Stimulated activated CD4-positive, alpha-beta T cell treated with anti-CD3 and anti-CD28 coated beads, Interleukin-4, amount 100 ng/mL, for 1 hour (primary cell): Measurements from ENCODE around the gene MYBPC1.

Experiments used
- DNase-seq: peaks from one replicate; pipeline ENCODE4 v3.0.0-alpha.2; 2020

Gene MYBPC1

GRCh38 chr12:101604132-101604531 is 9.4 kb downstream of the MYBPC1 start:
- no peak for DNase-seq

GRCh38 chr12:101607894-101608293 is 13.1 kb downstream of the MYBPC1 start:
- DNase-seq, result no peak

- no peak for DNase-seq
These were observed 13.7 kb downstream of the MYBPC1 start for GRCh38 chr12:101608301-101609133.

- no peak for DNase-seq
These were observed 14.4 kb downstream of the MYBPC1 start for GRCh38 chr12:101609198-101609597.

GRCh38 chr12:101612160-101612916 is 17.6 kb downstream of the MYBPC1 start:
- no peak for DNase-seq

- no peak for DNase-seq
These were observed 21.3 kb downstream of the MYBPC1 start for GRCh38 chr12:101616027-101616494.

- DNase-seq, result no peak
These were observed 24.4 kb downstream of the MYBPC1 start for GRCh38 chr12:101619026-101619786.

GRCh38 chr12:101619858-101620761 is 25.3 kb downstream of the MYBPC1 start:
- DNase-seq, result no peak

GRCh38 chr12:101620762-101621133 is 26.0 kb downstream of the MYBPC1 start:
- no peak for DNase-seq

- DNase-seq, result no peak
These were observed 33.9 kb downstream of the MYBPC1 start for GRCh38 chr12:101628676-101629075.

GRCh38 chr12:101634724-101635123 is 40.0 kb downstream of the MYBPC1 start:
- no peak for DNase-seq

- no peak for DNase-seq
These were observed 43.2 kb downstream of the MYBPC1 start for GRCh38 chr12:101637936-101638335.

GRCh38 chr12:101642115-101643067 is 47.6 kb downstream of the MYBPC1 start:
- peak; percentile 7 for DNase-seq

- no peak for DNase-seq
These were observed 52.9 kb downstream of the MYBPC1 start for GRCh38 chr12:101647711-101648110.

- DNase-seq, result no peak
These were observed 53.4 kb downstream of the MYBPC1 start for GRCh38 chr12:101648195-101648594.

GRCh38 chr12:101650346-101651117 is 55.8 kb downstream of the MYBPC1 start:
- no peak for DNase-seq

- no peak for DNase-seq
These were observed 58.3 kb downstream of the MYBPC1 start for GRCh38 chr12:101653030-101653429.

GRCh38 chr12:101653503-101653902 is 58.7 kb downstream of the MYBPC1 start:
- no peak for DNase-seq

- no peak for DNase-seq
These were observed 59.7 kb downstream of the MYBPC1 start for GRCh38 chr12:101654442-101654841.

- no peak for DNase-seq
These were observed 60.6 kb downstream of the MYBPC1 start for GRCh38 chr12:101655393-101655792.
